GM03348 (cell line): ENCODE measurements around the gene EPG5.
A peak's percentile ranks its signal among the peaks of the same experiment; 100 is the strongest.

Experiments
- DNase-seq: peaks from one replicate; pipeline ENCODE4 v3.0.0; 2012; ENCODE audit warnings: low spot score

Gene EPG5

GRCh38 chr18:45967007-45967706 is at the start of gene EPG5:
TSS of gene EPG5 (minus strand) at chr18:45967329. CDS start at chr18:45967239, 90 bp downstream.
- DNase-seq = peak; percentile 95

GRCh38 chr18:46013484-46014189 is 46.5 kb upstream of the EPG5 start:
- DNase-seq = no peak

- DNase-seq = no peak
These were observed 43.5 kb upstream of the EPG5 start for GRCh38 chr18:46010676-46011075.

GRCh38 chr18:46010050-46010449 is 42.9 kb upstream of the EPG5 start:
- no peak for DNase-seq

- no peak for DNase-seq
These were observed 42.2 kb upstream of the EPG5 start for GRCh38 chr18:46009125-46009840.

GRCh38 chr18:46008531-46008930 is 41.4 kb upstream of the EPG5 start:
- no peak for DNase-seq

GRCh38 chr18:46007165-46007564 is 40.0 kb upstream of the EPG5 start:
- no peak for DNase-seq

- no peak for DNase-seq
These were observed 35.8 kb upstream of the EPG5 start for GRCh38 chr18:46002934-46003333.

- no peak for DNase-seq
These were observed 34.8 kb upstream of the EPG5 start for GRCh38 chr18:46001892-46002291.

GRCh38 chr18:46001074-46001473 is 33.9 kb upstream of the EPG5 start:
- no peak for DNase-seq

- DNase-seq = no peak
These were observed 32.4 kb upstream of the EPG5 start for GRCh38 chr18:45999536-45999935.

GRCh38 chr18:45998244-45998643 is 31.1 kb upstream of the EPG5 start:
- no peak for DNase-seq

- DNase-seq = no peak
These were observed 30.6 kb upstream of the EPG5 start for GRCh38 chr18:45997700-45998151.

GRCh38 chr18:45995461-45995860 is 28.3 kb upstream of the EPG5 start:
- DNase-seq = no peak

- DNase-seq = peak; percentile 70
These were observed 26.3 kb upstream of the EPG5 start for GRCh38 chr18:45993438-45993837.

GRCh38 chr18:45992527-45992926 is 25.4 kb upstream of the EPG5 start:
- peak; percentile 63 for DNase-seq

GRCh38 chr18:45991788-45992187 is 24.7 kb upstream of the EPG5 start:
- no peak for DNase-seq

- no peak for DNase-seq
These were observed 17.6 kb upstream of the EPG5 start for GRCh38 chr18:45984546-45985235.

- DNase-seq = no peak
These were observed 14.7 kb upstream of the EPG5 start for GRCh38 chr18:45981821-45982220.

- DNase-seq = no peak
These were observed 13.1 kb upstream of the EPG5 start for GRCh38 chr18:45980229-45980628.

GRCh38 chr18:45978084-45978483 is 11.0 kb upstream of the EPG5 start:
- DNase-seq = no peak

GRCh38 chr18:45976974-45977373 is 9.8 kb upstream of the EPG5 start:
- no peak for DNase-seq
